Right atrium auricular region (tissue), 2 donors: ENCODE results near the gene ACAP3. TPM values are rescaled to one million over a fixed set of nuclear protein-coding genes. Genes with fewer than 3 reads are reported as not detected.

ENCODE experiments used
- DNase-seq: peaks from one replicate; pipeline ENCODE4 v3.0.0-alpha.2; 2019; ENCODE audit warnings: low spot score
- H3K27ac ChIP-seq, 2 donors: fragments of 200-600 bp; sonication (generic); 1 replicate in 1 of 2; 2 replicates in 1 of 2; pipeline ENCODE4 v1.5.1; 2016 to 2019
- H3K27me3 ChIP-seq, 2 donors: fragments of 200-600 bp; sonication (generic); one replicate each; pipeline versions ENCODE4 v1.5.1 to v1.6.0; 2017 to 2019
- H3K36me3 ChIP-seq: fragments of 200-600 bp; sonication (generic); one replicate; pipeline ENCODE4 v1.5.1; 2016
- H3K4me1 ChIP-seq, 2 donors: fragments of 200-600 bp; sonication (generic); one replicate each; pipeline versions ENCODE4 v1.5.1 to v1.6.0; 2017 to 2019
- H3K4me3 ChIP-seq, 2 donors: fragments of 200-600 bp; sonication (generic); 1 replicate in 1 of 2; 2 replicates in 1 of 2; pipeline ENCODE4 v1.5.1; 2017 to 2019; ENCODE audit warnings: mild to moderate bottlenecking in 1 of 2, moderate library complexity in 1 of 2
- H3K9me3 ChIP-seq, 2 donors: fragments of 200-600 bp; sonication (generic); one replicate each; pipeline ENCODE4 v1.5.1; 2019
- total RNA-seq, 2 donors: library from RNA; depleted of rRNA; stranded (reverse); fragments of >200 nt; gene quantifications; one replicate each; pipeline ENCODE4 v1.1.0, GENCODE V29; 2016
- TF ChIP-seq, protein P1 (sequence below), 2 donors: fragments of 200-600 bp; sonication (generic); IDR thresholded peaks; one replicate each; pipeline ENCODE4 v1.5.1; 2019; ENCODE audit warnings: antibody characterized with exemption in 2 of 2

Gene ACAP3
- total RNA-seq, 2 donors from 2014 or later, result 19.5 to 20.4 TPM

DNA sequence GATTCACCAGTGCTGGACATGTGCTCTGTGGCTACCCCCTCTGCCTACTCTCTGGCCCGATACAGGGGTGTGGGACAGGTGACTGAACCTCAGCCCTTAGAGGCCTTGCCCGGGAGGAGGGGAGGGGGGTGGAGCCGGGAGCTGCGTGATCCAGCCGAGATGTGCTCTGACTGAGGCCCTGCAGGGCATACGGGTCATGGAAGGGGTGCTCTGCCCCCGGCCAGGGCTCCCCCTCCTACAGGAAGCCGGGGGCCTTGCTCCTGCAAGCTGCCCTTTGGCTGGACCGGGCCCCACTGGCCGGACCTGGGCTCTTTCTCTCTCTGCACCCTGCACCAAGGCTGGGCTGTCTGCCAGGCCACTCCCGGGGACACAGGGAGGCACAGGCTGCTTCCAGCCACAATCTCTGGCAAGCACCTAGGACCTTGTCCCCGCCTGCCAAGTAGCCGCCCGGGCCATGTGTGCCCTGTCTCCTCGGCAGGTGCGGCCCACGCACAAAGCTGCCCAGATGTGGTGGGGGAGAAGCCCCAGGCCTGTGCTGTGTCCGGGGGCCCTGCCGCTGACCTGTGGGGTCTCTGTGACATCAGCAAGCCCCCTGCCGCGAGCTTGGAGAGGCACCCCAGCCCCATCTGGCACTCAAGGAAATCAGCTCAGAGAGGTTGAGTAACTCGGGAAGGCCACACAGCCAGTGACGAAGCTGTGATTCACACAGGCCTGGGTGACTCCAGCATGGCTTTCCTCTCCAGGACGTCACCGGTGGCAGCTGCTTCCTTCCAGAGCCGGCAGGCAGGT lies 26.0 kb downstream of the ACAP3 start:
- TF ChIP-seq, protein P1, sequence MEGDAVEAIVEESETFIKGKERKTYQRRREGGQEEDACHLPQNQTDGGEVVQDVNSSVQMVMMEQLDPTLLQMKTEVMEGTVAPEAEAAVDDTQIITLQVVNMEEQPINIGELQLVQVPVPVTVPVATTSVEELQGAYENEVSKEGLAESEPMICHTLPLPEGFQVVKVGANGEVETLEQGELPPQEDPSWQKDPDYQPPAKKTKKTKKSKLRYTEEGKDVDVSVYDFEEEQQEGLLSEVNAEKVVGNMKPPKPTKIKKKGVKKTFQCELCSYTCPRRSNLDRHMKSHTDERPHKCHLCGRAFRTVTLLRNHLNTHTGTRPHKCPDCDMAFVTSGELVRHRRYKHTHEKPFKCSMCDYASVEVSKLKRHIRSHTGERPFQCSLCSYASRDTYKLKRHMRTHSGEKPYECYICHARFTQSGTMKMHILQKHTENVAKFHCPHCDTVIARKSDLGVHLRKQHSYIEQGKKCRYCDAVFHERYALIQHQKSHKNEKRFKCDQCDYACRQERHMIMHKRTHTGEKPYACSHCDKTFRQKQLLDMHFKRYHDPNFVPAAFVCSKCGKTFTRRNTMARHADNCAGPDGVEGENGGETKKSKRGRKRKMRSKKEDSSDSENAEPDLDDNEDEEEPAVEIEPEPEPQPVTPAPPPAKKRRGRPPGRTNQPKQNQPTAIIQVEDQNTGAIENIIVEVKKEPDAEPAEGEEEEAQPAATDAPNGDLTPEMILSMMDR (IDR thresholded peaks at IDR 0.05), result no peak
- Histone ChIP-seq H3K27me3 (peaks cover 0 to 8% of the 10 kb centered on the region in 2 donors), H3K9me3 (no peaks in the 10 kb centered on the region), H3K27ac (no peak overlapping the region), H3K4me3 (no peak overlapping the region), H3K4me1 (peaks cover 0 to 9% of the 10 kb centered on the region in 2 donors), H3K36me3 (no peaks in the 10 kb centered on the region)
- no peak for DNase-seq

DNA sequence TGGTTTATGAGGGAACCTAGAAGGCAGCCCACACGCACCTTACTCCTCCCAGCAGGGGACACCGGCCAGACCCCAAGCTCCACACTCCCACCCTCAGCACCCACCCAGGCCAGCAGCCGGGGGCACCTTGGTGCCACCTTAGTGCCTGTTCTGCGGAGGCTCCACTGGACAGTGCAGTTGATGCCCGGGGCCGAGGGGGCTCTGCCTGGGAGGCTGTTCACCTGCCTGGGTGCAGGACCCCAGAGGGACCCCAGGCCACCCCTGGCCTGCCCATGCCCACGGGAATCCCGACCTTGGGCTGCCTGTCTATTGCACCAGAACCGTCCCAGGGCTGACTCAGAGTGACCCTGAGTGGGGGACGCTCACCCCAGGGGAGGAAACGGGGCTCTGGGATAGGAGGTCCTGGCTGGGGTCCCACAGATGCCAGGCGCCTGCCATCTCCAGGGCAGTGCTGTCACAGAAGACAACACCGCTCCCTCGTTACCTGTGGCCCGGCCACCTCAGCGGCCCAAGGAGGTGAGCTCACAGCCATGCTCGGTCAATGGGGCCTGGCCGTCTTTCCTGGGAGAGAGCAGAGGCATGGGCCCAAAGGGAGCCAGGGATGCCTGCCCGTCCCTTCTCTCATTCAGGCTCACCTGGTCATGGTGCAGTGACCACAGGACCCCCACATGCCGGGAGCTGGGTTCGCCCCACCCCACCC lies 26.8 kb downstream of the ACAP3 start:
- H3K36me3 ChIP-seq, result no peaks in the 10 kb centered on the region
- peaks cover 0 to 9% of the 10 kb centered on the region in 2 donors for H3K4me1 ChIP-seq
- no peak overlapping the region for H3K4me3 ChIP-seq
- TF ChIP-seq, protein P1 (IDR thresholded peaks at IDR 0.05), result no peak
- no peak overlapping the region for H3K27ac ChIP-seq
- H3K9me3 ChIP-seq, result no peaks in the 10 kb centered on the region
- DNase-seq, result no peak
- H3K27me3 ChIP-seq, result peaks cover 0 to under 1% of the 10 kb centered on the region in 2 donors

DNA sequence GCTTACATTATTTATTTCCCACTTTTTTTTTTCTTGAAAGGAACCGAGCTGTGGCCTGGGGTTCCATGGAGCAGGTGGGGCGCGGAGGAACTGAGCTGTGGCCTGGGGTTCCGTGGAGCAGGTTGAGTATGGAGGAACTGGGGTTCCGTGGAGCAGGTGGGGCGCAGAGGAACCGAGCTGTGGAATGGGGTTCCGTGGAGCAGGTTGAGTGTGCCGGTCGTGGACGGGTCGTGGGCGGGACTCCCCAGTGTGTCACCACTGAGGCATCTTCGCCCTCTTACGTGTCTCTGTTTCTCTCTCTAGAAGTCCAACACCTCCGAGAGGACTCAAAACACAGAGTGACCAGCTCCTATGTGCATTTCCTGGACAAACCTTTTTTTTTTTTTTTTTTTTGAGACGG lies 28.7 kb downstream of the ACAP3 start:
- no peak overlapping the region for H3K27ac ChIP-seq
- no peaks in the 10 kb centered on the region for H3K36me3 ChIP-seq
- TF ChIP-seq, protein P1 (IDR thresholded peaks at IDR 0.05), result no peak
- H3K4me1 ChIP-seq, result peaks cover 0 to 18% of the 10 kb centered on the region in 2 donors
- H3K4me3 ChIP-seq, result no peak overlapping the region
- no peak for DNase-seq
- H3K9me3 ChIP-seq, result no peaks in the 10 kb centered on the region
- no peaks in the 10 kb centered on the region for H3K27me3 ChIP-seq

DNA sequence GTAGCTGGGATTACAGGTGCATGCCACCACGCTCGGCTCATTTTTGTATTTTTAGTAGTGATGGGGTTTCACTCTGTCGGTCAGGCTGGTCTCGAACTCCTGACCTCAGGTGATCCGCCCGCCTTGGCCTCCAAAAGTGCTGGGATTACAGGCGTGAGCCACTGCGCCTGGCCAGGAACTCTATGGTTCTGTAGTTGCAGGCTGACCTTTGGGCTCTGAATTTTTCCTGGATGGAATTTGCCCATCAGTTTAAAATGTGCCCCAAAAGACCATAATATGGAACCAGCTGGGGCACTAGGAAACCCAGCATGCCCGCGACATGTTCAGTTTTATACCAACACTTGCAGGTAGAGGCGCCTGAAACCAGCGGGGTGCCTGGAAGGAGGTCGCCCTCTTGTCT lies 29.1 kb downstream of the ACAP3 start:
- Histone ChIP-seq H3K4me3 (no peak overlapping the region), H3K27me3 (no peaks in the 10 kb centered on the region)

DNA sequence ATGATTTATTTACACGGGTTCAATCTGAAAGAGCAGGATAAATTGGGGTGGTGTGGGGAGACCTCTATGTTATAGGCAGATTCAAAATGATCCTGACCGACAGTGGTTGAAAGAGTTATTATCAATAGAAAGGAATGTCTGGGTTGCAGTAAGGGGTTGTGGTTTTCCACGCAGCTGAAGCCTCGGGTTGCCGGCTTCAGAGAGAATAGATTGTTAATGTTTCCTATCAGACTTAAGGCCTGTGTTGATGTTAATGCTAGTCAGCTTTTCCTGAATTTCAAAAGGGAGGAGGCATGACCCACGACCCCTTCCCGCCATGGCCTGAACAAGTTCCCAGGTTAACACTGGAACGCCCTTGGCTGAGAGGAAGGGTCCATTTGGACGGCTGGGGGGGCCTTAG lies 31.9 kb downstream of the ACAP3 start:
- TF ChIP-seq, protein P1 (IDR thresholded peaks at IDR 0.05), result no peak

More for the DNA sequence above, 29.1 kb downstream of the ACAP3 start:
- peaks cover 0 to 18% of the 10 kb centered on the region in 2 donors for H3K4me1 ChIP-seq
- no peaks in the 10 kb centered on the region for H3K36me3 ChIP-seq
- DNase-seq, result no peak
- no peak overlapping the region for H3K27ac ChIP-seq
- no peaks in the 10 kb centered on the region for H3K9me3 ChIP-seq
- TF ChIP-seq, protein P1 (IDR thresholded peaks at IDR 0.05), result no peak

More for the DNA sequence above, 31.9 kb downstream of the ACAP3 start:
- DNase-seq, result no peak
- no peak overlapping the region for H3K4me3 ChIP-seq
- no peaks in the 10 kb centered on the region for H3K27me3 ChIP-seq
- H3K4me1 ChIP-seq, result peaks cover 0 to 32% of the 10 kb centered on the region in 2 donors
- H3K36me3 ChIP-seq, result no peaks in the 10 kb centered on the region
- no peak overlapping the region for H3K27ac ChIP-seq
- H3K9me3 ChIP-seq, result no peaks in the 10 kb centered on the region
